Stimulated activated memory B cell treated with anti-CD40 and anti-IgM and Interleukin-4, amounts not matched to agents 10 μg/mL and 1 μg/mL and 100 μg/mL, for 72 hours (primary cell): ENCODE measurements around the gene HCFC1R1.

Source experiments
- ATAC-seq: fragments of 150-1000 bp; cut with Tn5 transposase; 2 replicates; pipeline ENCODE4 v1.10.0; 2021
- H3K27ac Mint-ChIP-seq: one replicate; pipeline ENCODE4 v1.8.0; 2022; ENCODE audit warnings: mild to moderate bottlenecking, mixed read lengths
- H3K27me3 Mint-ChIP-seq: one replicate; pipeline ENCODE4 v1.8.0; 2022; ENCODE audit warnings: mixed read lengths
- H3K36me3 Mint-ChIP-seq: one replicate; pipeline ENCODE4 v1.8.0; 2022; ENCODE audit warnings: mixed read lengths
- H3K4me1 Mint-ChIP-seq: one replicate; pipeline ENCODE4 v1.8.0; 2022; ENCODE audit warnings: mixed read lengths
- H3K4me3 Mint-ChIP-seq: one replicate; pipeline ENCODE4 v1.8.0; 2022; ENCODE audit warnings: mild to moderate bottlenecking, moderate library complexity, mixed read lengths
- H3K9me3 Mint-ChIP-seq: one replicate; pipeline ENCODE4 v1.8.0; 2022; ENCODE audit warnings: mixed read lengths

HCFC1R1 gene

DNA sequence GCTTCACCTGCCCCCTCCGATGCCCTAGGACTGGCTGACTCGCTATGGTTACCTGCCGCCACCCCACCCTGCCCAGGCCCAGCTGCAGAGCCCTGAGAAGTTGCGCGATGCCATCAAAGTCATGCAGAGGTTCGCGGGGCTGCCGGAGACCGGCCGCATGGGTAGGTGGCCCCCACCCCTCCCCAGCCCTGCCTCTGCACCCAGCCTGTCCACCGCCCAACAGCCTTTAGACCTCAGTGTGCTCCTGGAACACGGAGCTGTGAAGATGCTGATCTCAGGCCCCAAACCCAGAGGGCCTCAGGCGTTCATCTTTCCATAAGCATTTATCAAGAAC, 23.6 kb upstream of the HCFC1R1 start:
- no peak overlapping the region for H3K27ac Mint-ChIP-seq
- ATAC-seq: no peak

DNA sequence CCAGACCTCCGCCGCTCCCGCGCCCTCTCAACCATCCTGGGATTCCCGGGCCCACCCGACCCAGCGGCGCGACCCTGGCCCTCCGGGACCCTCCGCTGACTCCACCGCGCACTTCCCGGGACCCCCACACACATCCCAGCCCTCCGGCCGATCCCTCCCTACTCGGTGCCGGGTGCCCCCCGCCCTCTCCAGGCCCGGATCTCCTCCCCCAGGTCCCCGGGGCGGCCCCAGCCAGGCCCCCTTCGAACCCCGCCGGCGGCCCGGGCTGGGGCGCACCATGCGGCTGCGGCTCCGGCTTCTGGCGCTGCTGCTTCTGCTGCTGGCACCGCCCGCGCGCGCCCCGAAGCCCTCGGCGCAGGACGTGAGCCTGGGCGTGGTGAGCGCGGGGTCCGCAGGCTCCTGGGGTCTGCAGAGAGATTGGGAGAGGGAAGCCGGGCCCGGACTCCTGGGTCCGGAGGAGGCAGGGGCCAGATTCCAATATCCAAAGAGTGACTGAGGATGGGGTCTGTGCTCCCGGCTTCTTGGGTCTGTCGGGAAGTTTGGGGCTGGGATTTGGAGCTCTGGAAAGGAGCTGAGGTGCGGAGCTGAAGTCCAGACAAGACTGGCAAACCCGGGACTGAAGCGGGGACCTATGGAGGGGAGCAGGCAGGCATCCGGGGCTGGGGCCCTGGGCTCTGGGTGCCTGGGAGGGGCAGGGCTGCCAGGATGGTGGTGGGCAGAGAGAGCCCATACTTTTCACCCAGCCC, 23.1 kb upstream of the HCFC1R1 start:
- Mint-ChIP-seq H3K36me3 (no peaks in the 10 kb centered on the region), H3K27me3 (peaks cover 50% of the 10 kb centered on the region), H3K4me1 (peaks cover 23% of the 10 kb centered on the region), H3K4me3 (peak overlapping the region; percentile 15), H3K27ac (no peak overlapping the region), H3K9me3 (no peaks in the 10 kb centered on the region)
- no peak for ATAC-seq

More for the DNA sequence above, 23.6 kb upstream of the HCFC1R1 start:
- H3K4me3 Mint-ChIP-seq: no peak overlapping the region
- H3K27me3 Mint-ChIP-seq: peaks cover 50% of the 10 kb centered on the region
- no peaks in the 10 kb centered on the region for H3K36me3 Mint-ChIP-seq
- no peaks in the 10 kb centered on the region for H3K9me3 Mint-ChIP-seq
- peaks cover 23% of the 10 kb centered on the region for H3K4me1 Mint-ChIP-seq

DNA sequence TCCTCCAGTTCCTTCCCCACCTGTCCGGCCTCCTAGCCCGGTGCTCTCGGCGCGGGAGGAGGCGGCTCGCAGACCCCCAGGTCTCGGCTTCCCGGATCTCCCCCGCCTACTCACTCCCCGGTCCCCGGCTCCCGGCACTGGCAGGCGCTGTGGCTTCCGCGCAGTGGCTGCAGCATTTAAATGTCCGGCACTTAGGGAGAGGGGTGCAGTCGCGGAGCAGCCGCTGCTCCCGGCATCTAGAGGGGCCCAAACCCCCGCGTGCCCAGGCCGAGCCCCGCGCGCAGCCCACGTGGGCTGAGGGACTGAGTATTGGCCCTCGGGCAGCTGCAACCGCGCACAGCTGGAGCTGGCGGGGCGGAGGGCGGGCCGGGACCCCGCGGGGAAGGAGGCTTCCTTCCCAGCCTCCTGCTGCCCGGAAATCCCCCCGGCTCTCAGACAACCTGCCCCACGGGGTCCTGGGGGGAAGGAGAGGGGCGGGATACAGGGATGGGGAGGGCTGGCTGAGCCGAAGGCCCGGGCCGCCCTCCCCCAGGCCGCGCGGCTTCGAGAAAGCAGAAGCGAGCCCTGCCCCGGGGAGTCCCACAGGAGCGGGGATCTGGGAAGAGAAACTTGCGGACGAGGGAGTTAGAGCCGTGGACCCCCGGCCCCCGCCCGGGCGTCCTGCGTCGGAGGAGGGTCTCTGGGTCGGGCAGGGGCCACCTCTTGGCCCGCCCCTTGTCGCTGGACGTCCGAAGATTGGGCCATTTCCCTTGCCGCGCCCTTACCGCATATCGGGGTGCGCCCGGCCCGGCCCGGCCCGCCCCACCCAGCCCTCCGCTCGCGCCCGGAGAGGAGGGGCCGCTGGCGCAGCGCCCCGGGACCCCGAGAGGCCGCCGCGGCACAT, 22.3 kb upstream of the HCFC1R1 start, which contains the start of gene MMP25:
Gene MMP25, plus strand, starts transcription at position 804 of the 883 bp plus-strand sequence. CDS start 357 bp downstream, outside the sequence.
- Mint-ChIP-seq H3K4me1 (peaks cover 23% of the 10 kb centered on the region), H3K9me3 (no peaks in the 10 kb centered on the region), H3K27ac (no peak within 1 kb of the TSS), H3K27me3 (peaks cover 54% of the 10 kb centered on the region), H3K4me3 (peak within 1 kb of the TSS; percentile 70), H3K36me3 (no peaks in the 10 kb centered on the region)
- ATAC-seq: peak; percentile 84

DNA sequence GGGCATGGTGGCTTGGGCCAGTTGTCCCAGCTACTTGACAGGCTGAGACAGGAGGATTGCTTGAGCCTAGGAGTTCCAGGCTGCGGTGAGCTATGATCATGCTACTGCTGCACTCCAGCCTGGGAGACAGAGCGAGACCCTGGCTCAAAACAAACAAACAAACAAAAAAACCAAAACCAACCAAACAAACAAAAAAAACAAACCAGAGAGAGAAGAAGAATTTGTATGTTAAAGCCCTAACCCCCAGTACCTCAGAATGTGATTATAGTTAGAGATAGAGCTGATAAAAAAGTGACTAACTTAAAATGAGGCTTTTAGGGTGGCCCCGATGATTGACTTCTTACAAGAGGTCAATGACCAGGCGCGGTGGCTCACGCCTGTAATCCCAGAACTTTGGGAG, 21.0 kb upstream of the HCFC1R1 start:
- H3K27ac Mint-ChIP-seq: peak overlapping the region; percentile 18
- no peaks in the 10 kb centered on the region for H3K9me3 Mint-ChIP-seq
- H3K4me3 Mint-ChIP-seq: peak overlapping the region; percentile 70
- H3K36me3 Mint-ChIP-seq: no peaks in the 10 kb centered on the region
- H3K4me1 Mint-ChIP-seq: peaks cover 23% of the 10 kb centered on the region
- H3K27me3 Mint-ChIP-seq: peaks cover 67% of the 10 kb centered on the region
- ATAC-seq: no peak

DNA sequence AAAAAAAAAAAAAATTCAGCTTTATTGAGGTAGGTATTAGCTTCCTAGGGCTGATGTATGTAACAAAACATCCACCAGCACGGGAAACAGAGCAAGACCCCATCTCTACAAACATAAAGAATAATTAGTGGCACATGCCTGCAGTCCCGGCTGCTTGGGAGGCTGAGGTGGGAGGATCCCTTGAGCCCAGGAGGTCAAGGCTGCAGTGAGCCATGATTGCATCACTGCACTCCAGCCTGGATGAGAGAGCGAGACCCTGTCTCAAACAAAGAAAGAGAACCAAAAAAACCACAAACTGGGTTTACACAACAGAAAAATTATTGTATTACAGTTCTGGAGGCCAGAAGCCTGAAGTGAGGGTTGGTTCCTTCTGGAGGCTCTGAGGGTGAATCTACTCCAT, 18.6 kb upstream of the HCFC1R1 start:
- Mint-ChIP-seq H3K27ac (no peak overlapping the region), H3K27me3 (peaks cover 71% of the 10 kb centered on the region), H3K4me1 (peaks cover 17% of the 10 kb centered on the region), H3K9me3 (no peaks in the 10 kb centered on the region), H3K4me3 (no peak overlapping the region), H3K36me3 (no peaks in the 10 kb centered on the region)
- ATAC-seq: no peak

DNA sequence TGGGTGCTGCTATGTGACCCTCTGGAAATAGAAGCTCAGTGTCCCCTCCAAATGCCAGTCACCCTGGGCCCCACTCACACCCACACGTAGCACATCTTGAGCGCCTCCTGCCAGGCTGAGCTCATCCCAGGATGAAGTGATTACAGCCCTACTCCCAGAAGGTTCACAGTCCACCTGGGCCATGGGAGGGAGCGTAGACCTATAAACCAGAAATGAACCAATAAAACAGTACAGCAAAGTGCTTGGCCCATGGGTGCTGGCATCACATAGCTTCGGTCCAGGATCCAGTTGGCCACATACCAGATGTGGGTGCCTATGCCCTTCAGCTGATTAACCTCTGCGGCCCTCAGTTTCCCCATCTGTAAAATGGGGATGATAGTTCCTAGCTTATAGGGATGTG, 15.2 kb upstream of the HCFC1R1 start:
- peaks cover 12% of the 10 kb centered on the region for H3K4me1 Mint-ChIP-seq
- H3K27ac Mint-ChIP-seq: no peak overlapping the region
- H3K9me3 Mint-ChIP-seq: no peaks in the 10 kb centered on the region
- H3K4me3 Mint-ChIP-seq: no peak overlapping the region
- ATAC-seq: no peak
- H3K36me3 Mint-ChIP-seq: no peaks in the 10 kb centered on the region
- H3K27me3 Mint-ChIP-seq: peaks cover 82% of the 10 kb centered on the region

DNA sequence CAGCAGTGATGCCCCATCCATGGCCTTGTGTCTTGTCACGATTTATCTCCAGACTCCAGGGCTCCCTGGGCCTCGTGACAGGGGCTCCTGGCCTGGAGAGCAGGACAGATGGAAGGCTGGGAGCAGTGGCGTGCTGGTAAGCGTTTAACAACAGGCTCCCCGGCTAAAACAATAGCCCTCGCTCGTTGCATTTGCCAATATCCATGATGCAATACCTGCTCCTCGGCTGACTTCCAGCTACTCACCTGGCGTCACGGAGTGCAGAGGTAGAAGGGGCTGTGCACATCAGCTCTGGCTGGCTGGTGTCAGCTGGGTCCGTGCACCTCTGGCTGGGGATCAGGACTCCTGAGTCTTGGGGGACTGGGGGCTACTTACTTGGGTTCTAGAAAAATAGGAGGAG, 14.5 kb upstream of the HCFC1R1 start:
- H3K36me3 Mint-ChIP-seq: no peaks in the 10 kb centered on the region
- H3K4me3 Mint-ChIP-seq: no peak overlapping the region
- no peaks in the 10 kb centered on the region for H3K9me3 Mint-ChIP-seq
- peaks cover 12% of the 10 kb centered on the region for H3K4me1 Mint-ChIP-seq
- no peak for ATAC-seq
- H3K27ac Mint-ChIP-seq: no peak overlapping the region
- H3K27me3 Mint-ChIP-seq: peaks cover 82% of the 10 kb centered on the region

DNA sequence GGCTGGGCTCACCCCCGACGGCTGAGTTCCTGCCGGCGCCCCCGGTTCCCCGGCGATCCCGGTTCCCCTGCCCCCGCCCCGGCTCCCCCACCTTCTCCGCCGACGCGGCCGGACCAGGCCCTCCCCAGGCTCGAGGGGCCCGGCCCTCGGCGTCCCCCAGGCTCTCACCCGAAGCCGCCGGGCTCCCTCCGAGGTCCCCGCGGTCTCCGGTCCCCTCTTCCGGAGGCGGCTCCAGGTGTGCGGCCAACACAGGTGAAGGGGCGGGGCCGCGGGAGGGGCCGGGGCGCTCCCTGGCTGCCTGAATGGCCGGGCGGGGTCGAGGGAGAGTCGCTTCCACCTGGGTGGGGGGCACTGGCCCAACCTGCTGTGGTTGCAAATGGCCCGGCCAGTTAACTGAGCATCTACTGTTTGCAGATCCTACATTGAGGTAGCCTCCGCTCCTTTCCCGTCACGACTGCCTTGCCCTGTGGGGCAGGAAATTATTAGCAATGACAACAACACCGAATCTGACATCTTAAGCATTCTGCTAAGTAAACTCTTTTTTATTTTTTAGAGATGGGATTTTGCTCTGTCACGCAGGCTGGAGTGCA, 13.1 kb upstream of the HCFC1R1 start, which contains the start of gene BICDL2:
Gene BICDL2, minus strand, starts transcription at position 219 of the 590 bp plus-strand sequence. CDS start 1,448 bp downstream, outside the sequence.
- H3K27me3 Mint-ChIP-seq: peaks cover 89% of the 10 kb centered on the region
- no peaks in the 10 kb centered on the region for H3K36me3 Mint-ChIP-seq
- peaks cover 12% of the 10 kb centered on the region for H3K4me1 Mint-ChIP-seq
- ATAC-seq: peak; percentile 10
- H3K9me3 Mint-ChIP-seq: no peaks in the 10 kb centered on the region
- H3K27ac Mint-ChIP-seq: peak within 1 kb of the TSS; percentile 25
- H3K4me3 Mint-ChIP-seq: peak within 1 kb of the TSS; percentile 28

DNA sequence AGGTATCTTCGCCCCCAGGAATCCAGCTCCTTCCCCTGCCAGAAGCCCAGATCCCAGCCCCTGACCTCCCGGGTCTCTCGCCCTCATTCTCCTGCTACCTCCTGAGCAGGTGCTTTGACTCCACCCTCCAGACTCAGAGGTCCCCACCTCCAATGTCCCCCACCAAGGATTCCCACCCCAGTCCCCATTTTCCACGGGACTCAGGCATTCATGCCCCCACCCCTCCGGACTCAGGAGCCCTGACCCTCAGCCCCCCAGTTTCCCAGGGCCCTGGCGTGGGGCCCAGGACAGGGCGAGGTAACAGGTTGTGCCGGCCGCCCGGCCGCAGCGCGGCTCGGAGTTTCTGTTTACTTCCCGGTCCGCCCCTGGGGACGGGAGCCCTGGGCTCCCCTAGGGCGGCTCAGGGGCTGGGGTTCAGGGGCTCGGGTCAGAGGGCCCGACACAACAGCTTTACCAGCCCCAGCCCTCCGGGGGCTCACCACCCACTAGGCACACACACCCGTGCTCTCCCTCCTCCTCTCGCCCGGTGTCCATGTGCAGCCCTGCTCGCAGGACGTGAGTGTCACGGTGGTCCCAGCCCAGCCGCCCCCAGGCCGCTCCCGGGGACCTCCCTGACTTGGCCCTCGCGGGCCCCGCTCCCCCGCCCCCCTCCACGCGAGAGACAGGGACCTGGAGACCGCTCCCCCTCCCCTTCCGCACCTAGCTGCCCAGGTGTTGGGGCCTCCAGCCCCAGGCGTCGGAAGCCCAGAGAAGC, 12.4 kb upstream of the HCFC1R1 start:
- Mint-ChIP-seq H3K4me1 (peaks cover 12% of the 10 kb centered on the region), H3K9me3 (no peaks in the 10 kb centered on the region), H3K36me3 (no peaks in the 10 kb centered on the region), H3K4me3 (peak overlapping the region; percentile 28), H3K27ac (peak overlapping the region; percentile 25), H3K27me3 (peaks cover 94% of the 10 kb centered on the region)
- ATAC-seq: peak; percentile 37

DNA sequence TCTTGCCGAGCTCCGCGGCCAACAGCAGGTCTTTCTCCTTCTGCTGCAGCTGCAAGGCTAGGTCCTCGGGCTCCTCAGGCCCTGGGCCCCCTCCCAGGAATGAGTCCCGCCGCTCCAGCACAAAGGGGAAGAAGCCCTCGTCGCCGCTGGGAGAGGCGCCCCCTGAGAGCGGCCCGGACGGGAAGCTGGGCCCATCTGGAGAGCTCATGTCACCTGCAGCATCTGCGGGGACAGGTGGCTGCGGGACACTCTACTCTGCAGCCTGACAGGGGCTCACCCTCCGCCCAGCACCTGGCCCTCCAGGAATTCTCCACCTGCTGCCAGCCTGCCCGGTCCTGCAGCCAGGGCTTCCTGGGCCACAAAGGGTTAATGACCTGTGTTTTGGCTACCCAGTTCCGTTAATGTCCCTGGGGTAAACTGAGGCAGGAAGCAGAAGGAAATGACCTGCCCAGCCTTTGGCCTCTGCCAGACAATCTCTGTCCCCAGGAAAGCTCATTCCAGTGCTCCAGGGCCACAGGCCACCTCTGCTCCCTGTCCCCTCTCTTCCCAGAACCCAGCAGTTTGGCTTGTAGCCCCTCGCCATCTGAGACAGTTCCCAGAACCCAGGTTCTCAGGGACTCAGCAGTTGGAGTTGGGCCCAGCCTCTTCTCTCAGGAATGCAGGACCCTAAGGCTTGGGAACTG, 11.7 kb upstream of the HCFC1R1 start:
- no peaks in the 10 kb centered on the region for H3K36me3 Mint-ChIP-seq
- no peak for ATAC-seq
- H3K27me3 Mint-ChIP-seq: peaks cover 94% of the 10 kb centered on the region
- peak overlapping the region; percentile 25 for H3K27ac Mint-ChIP-seq
- H3K9me3 Mint-ChIP-seq: no peaks in the 10 kb centered on the region
- H3K4me3 Mint-ChIP-seq: peak overlapping the region; percentile 28
- peaks cover 12% of the 10 kb centered on the region for H3K4me1 Mint-ChIP-seq

DNA sequence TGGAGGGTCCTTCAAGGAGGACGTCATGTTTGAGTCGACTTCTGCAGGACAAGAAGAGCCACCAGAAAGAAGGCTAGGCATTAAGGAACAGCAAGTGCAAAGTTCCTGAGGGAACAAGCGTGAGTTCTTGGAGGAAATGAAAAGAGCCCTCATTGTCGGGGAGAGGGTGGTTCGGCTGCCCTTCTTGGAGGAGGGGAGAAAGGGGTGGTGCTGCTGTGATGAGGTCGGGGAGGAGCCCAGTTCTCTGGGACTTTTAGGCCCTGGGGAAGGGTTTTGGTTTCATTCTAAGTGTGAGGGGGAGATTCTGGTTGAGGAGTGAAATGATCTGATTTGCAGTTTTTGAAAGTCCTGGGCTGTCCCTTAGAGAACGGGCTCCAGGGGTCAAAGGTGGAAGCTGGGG, 8.9 kb upstream of the HCFC1R1 start:
- no peak for ATAC-seq
- H3K27ac Mint-ChIP-seq: no peak overlapping the region
- H3K9me3 Mint-ChIP-seq: no peaks in the 10 kb centered on the region
- no peak overlapping the region for H3K4me3 Mint-ChIP-seq
- H3K4me1 Mint-ChIP-seq: peaks cover 37% of the 10 kb centered on the region
- H3K27me3 Mint-ChIP-seq: peaks cover 93% of the 10 kb centered on the region
- no peaks in the 10 kb centered on the region for H3K36me3 Mint-ChIP-seq

DNA sequence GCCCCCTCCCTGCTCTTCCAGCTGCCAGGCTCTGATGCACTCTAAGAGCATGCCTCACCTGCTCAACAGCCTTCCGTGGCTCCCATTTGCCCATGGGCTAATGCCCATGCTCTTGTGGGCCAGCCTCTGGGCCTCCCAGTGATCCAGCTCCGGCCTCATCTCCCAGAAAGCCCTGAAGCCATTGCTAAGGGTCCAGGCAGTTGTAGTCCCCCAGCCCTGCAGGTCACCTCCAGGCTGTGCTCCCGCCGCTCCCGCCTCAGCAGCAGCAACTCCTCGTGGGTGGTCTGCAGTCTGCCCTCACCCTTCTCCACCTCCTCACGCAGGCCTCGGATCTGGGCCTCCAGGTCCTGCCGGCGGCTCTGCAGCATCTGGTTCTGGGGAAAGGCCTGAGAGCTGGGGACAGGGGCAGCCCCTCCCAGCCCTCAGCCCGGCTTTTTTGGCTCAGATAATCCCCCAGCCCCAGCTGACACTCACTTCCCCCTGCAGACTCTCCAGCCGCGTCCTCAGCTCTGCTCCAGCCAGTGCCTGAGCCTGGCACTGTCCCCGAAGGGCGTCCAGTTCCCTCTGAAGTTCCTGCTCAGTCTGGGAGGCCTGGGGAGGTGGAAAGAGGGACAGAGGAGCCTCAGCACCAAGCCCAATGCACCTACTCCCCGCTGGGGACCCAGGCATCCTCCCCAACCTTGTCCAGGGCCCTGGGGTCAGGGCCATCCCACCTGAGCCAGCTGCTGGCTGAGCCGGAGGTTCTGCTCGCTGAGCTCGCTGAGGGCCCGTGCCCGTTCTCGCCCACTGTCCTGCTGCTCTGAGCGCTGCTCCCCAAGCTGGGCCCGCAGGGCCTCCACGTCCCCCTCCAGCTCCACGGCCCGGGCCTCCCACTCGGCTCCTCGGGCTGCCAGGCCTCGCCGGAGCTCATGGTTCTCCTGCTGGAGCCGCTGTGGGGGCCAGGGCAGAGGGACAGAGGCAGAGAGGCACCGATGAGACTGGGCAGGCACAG, 6.8 kb upstream of the HCFC1R1 start:
- Mint-ChIP-seq H3K27ac (no peak overlapping the region), H3K9me3 (no peaks in the 10 kb centered on the region), H3K27me3 (peaks cover 77% of the 10 kb centered on the region), H3K4me3 (no peak overlapping the region), H3K4me1 (peaks cover 38% of the 10 kb centered on the region), H3K36me3 (peaks cover 17% of the 10 kb centered on the region)
- ATAC-seq: no peak

DNA sequence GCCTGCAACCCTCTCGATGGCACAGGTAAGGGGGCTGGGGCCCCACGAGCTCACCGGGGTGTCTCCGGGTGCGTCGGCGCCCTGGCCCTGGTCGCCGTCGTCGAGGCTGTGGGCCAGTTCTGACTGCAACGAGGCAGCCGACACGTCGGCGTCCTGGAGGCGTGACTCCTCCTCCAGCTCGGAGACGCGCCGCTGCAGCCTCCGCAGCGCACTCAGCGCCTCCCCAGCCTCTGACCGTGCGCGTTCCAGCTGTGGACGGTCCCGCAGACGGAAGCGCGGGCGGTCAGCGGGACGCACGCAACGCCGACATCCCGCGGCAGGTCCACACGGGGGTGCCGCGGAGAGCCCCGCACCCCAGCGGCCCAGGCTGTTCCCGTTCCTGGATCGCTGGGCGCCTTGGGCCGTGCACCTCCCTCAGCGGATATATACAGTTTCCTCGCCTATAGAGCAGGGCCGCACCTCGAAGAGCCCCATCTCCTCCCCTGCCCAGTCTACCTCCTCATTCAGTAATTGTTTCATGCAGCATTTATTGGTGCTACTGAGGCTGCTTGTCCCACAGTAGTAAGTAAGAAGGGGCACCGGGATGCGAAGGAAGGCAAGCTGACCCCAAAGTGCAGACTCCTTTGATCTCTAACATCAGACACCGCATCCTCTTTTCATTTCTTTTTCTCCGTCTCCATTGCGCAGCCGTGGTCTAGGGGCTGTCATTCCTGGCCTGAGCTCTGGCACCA, 5.9 kb upstream of the HCFC1R1 start:
- no peaks in the 10 kb centered on the region for H3K9me3 Mint-ChIP-seq
- no peak overlapping the region for H3K27ac Mint-ChIP-seq
- no peak for ATAC-seq
- H3K36me3 Mint-ChIP-seq: peaks cover 17% of the 10 kb centered on the region
- H3K27me3 Mint-ChIP-seq: peaks cover 68% of the 10 kb centered on the region
- H3K4me1 Mint-ChIP-seq: peaks cover 42% of the 10 kb centered on the region
- no peak overlapping the region for H3K4me3 Mint-ChIP-seq
